Stimulated activated CD4-positive, alpha-beta T cell treated with anti-CD3 and anti-CD28 coated beads, Interleukin-1b, Interleukin-23, amount 100 ng/mL, for 1 hour (primary cell): ENCODE data around the gene ATP12A.

Experiments used
- DNase-seq, 2 donors: peaks; one replicate each; pipeline ENCODE4 v3.0.0-alpha.2; 2020; ENCODE audit warnings: low read depth in 2 of 2

ATP12A gene

GRCh38 chr13:24663089-24663395, 17.2 kb upstream of the ATP12A start:
- DNase-seq = no peak

DNA sequence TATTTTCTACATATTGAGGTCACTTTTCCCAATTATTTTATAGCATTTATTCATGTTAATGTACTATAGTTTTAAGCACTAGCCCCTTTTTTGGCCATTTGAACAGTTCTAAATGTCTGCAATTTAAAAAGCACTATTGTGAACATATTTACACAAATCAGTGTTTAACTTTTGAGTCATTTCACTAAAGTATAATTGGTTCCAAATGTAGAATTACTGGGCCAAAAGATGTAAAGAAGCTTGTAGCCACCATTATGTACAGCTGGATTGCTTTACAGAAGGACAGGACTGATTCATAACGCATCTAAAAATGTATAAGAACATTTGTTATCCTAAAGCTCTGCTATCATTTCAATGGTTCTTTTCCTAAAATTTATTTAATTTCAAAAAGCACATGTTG, 16.6 kb upstream of the ATP12A start:
- no peak for DNase-seq

- no peak for DNase-seq
Observed at GRCh38 chr13:24664726-24665409, 15.3 kb upstream of the ATP12A start.

GRCh38 chr13:24668511-24668910, 11.7 kb upstream of the ATP12A start:
- no peak for DNase-seq

GRCh38 chr13:24668955-24669582, 11.1 kb upstream of the ATP12A start:
- DNase-seq = no peak

DNA sequence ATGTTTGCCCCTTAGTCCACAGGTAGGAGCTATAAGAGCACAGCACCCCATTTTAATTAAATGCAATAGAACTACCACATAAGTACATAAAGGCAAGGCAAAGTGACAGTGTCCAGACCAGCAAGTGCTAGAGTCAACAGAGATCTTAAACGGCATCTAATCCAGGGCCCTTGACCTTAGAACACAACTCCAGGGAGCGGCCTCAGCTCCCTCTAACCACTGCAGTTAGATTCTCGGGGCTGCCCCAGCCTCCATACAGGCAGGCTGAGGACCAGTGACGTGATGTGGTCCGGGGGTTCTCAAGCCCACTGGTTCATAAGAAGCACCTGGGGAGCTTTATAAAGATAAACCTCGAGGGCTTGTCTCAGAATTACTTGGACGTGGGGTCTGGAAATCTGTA, 10.0 kb upstream of the ATP12A start:
- DNase-seq = no peak

- DNase-seq = no peak
Observed at GRCh38 chr13:24670961-24671381, 9.2 kb upstream of the ATP12A start.

- DNase-seq = no peak
Observed at GRCh38 chr13:24671386-24672113, 8.7 kb upstream of the ATP12A start.

GRCh38 chr13:24672141-24673132, 7.8 kb upstream of the ATP12A start:
- no peak for DNase-seq

DNA sequence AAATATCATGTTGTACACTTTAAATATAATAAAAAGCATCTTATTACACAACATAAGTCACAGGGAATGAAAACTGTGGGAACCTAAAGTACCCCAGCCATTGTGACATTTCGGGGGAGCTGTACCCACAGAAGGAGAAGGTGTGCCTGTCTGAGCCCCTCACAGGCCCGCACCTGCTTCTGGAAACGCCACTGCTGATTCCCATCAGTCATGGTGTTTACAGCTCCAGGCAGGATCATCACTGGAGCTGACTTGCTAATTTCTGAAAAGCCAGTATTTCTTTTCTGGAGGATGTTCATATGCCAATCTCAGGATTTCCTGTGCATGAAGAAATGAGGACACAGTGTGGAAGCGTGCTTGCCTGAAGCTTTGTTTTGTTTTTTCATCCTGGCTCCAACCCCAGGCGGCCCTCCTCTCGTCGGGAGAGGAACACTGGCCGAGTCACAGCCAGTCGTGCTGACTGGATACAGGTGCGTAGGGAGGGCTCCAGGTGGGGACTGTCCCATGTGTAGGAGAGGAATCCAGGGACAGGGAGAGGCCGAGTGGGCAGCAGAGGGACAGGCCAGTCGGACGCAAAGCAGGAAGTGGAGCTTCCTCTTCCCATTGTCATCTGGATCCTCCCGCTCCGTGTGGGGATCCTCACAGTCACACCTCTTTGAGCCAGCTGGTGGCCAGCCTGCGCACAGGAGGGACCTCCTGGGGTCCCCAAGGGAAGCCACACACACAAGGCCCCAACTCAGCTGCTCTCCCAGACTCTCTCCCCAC, 4.2 kb upstream of the ATP12A start:
- no peak for DNase-seq

- no peak for DNase-seq
Observed at GRCh38 chr13:24678151-24678550, 2.1 kb upstream of the ATP12A start.

- no peak for DNase-seq
Observed at GRCh38 chr13:24679686-24680085, 522 bp upstream of the ATP12A start.

GRCh38 chr13:24680921-24681604, 855 bp downstream of the ATP12A start:
- DNase-seq = no peak

- no peak for DNase-seq
Observed at GRCh38 chr13:24681930-24682329, 1.7 kb downstream of the ATP12A start.

DNA sequence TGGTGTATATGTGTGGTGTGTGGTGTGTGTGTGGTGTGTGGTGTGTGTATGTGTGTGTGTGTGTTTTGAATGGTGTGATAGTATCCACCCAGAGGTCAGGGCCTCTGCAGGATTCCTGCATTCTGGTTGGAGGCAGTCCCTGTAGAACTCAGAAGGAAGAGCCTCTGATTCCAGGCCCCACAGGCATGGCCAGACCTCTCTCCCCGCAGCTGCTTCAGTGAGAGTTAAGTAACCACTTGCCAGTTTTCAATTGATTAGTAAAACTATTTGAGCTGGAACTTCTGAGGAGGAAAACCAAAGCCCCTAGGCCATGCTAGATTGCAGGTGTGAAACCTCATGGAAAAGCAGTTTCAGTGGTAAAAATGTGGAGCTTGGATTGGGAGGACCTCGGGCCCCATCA, 2.1 kb downstream of the ATP12A start:
- no peak for DNase-seq

- DNase-seq = no peak
Observed at GRCh38 chr13:24683351-24683750, 3.1 kb downstream of the ATP12A start.

GRCh38 chr13:24683838-24684599, 3.8 kb downstream of the ATP12A start:
- DNase-seq = peak; percentile 16 to 48

DNA sequence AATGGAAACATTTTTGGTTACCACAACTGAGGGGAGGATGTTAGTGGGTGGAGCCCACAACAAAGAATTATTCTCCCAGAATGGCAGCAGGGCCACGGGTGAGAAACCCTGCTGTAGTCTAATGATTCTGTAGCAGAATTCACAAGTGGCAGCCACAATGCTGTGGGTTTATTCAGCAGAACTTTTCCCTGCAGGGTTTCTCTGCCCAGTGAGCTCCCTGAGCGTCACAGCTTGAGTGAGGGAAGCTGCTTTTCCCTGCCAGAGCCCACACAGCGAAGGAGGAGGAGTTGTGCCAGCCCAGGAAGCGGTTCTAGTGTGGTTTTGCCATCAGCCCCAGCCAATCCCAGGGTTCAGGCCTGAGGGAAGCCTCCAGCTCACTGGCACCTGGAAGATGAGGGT, 4.4 kb downstream of the ATP12A start:
- no peak for DNase-seq

- DNase-seq = no peak
Observed at GRCh38 chr13:24685314-24685713, 5.1 kb downstream of the ATP12A start.

- no peak for DNase-seq
Observed at GRCh38 chr13:24687611-24688010, 7.4 kb downstream of the ATP12A start.
